Measurements from ENCODE around the gene NOL12.

NOL12 gene

DNA sequence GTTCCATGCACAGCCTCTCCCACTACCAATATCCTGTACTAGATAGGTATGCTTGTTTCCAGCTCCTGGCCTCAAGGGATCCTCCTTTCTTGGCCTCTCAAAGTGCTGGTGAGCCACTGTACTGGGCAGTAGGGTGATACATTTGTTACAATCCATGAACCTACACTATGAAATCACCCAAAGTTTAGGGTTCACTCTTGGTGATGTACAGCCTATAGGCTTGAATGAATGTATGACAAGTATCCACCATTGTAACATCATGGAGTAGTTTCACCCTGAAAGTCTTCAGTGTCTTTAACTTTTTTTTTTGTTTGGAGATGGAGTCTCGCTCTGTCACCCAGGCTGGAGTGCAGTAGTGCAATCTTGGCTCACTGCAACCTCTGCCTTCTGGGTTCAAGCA is 42.5 kb downstream of the NOL12 start:
- TF ChIP-seq, protein P1, sequence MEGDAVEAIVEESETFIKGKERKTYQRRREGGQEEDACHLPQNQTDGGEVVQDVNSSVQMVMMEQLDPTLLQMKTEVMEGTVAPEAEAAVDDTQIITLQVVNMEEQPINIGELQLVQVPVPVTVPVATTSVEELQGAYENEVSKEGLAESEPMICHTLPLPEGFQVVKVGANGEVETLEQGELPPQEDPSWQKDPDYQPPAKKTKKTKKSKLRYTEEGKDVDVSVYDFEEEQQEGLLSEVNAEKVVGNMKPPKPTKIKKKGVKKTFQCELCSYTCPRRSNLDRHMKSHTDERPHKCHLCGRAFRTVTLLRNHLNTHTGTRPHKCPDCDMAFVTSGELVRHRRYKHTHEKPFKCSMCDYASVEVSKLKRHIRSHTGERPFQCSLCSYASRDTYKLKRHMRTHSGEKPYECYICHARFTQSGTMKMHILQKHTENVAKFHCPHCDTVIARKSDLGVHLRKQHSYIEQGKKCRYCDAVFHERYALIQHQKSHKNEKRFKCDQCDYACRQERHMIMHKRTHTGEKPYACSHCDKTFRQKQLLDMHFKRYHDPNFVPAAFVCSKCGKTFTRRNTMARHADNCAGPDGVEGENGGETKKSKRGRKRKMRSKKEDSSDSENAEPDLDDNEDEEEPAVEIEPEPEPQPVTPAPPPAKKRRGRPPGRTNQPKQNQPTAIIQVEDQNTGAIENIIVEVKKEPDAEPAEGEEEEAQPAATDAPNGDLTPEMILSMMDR (IDR thresholded peaks at IDR 0.05): no peak
- Histone ChIP-seq H3K9me3 (no peaks in the 10 kb centered on the region), H3K27ac (peak overlapping the region; percentile 62), H3K27me3 (no peaks in the 10 kb centered on the region), H3K4me1 (ENCODE audit: control insufficient read depth in 1 of 2, insufficient read depth in 1 of 2, low read depth in 1 of 2, low read length in 1 of 2) (peaks cover 39 to 45% of the 10 kb centered on the region in 2 experiments), H3K4me3 (ENCODE audit: low read depth in 1 of 2, low read length in 1 of 2) (no peak overlapping the region), H3K36me3 (no peaks in the 10 kb centered on the region)

DNA sequence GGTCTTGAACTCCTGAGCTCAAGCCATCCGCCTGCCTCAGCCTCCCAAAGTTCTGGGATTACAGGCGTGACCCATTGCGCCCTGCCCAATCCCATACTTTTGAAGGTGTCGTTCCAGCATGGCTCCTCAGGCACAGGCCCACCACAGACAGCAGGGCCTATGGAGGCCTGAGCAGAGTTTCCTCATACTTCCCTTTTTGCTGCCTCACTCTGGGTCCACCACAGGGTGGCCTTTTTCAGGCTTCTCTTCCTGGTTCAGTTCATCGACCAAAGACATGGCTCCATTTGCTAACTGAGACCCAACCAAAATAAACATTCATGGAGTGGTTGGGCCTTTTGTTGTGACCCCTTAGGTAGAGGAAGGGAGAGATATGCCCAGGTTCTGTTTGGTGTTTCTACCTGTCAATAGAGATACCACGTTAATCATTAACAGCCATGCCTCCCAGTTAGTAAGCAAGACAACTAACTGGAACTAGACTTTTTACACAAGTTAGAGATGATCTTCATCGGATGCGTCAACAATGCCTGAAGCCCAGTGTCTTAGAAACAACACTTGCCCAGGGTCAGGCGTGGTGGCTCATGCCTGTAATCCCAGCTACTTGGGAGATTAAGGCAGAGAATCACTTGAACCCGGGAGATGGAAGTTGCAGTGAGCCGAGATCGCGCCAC is 45.8 kb downstream of the NOL12 start:
- TF ChIP-seq, protein P1 (IDR thresholded peaks at IDR 0.05): peak; percentile 69
- H3K27ac ChIP-seq: peak overlapping the region; percentile 81
- peaks cover 41 to 49% of the 10 kb centered on the region in 2 experiments for H3K4me1 ChIP-seq (ENCODE audit: control insufficient read depth in 1 of 2, insufficient read depth in 1 of 2, low read depth in 1 of 2, low read length in 1 of 2)
- no peaks in the 10 kb centered on the region for H3K36me3 ChIP-seq
- no peaks in the 10 kb centered on the region for H3K27me3 ChIP-seq
- peak overlapping the region in 1 of 2 experiments; percentile 19 for H3K4me3 ChIP-seq (ENCODE audit: low read depth in 1 of 2, low read length in 1 of 2)
- no peaks in the 10 kb centered on the region for H3K9me3 ChIP-seq

DNA sequence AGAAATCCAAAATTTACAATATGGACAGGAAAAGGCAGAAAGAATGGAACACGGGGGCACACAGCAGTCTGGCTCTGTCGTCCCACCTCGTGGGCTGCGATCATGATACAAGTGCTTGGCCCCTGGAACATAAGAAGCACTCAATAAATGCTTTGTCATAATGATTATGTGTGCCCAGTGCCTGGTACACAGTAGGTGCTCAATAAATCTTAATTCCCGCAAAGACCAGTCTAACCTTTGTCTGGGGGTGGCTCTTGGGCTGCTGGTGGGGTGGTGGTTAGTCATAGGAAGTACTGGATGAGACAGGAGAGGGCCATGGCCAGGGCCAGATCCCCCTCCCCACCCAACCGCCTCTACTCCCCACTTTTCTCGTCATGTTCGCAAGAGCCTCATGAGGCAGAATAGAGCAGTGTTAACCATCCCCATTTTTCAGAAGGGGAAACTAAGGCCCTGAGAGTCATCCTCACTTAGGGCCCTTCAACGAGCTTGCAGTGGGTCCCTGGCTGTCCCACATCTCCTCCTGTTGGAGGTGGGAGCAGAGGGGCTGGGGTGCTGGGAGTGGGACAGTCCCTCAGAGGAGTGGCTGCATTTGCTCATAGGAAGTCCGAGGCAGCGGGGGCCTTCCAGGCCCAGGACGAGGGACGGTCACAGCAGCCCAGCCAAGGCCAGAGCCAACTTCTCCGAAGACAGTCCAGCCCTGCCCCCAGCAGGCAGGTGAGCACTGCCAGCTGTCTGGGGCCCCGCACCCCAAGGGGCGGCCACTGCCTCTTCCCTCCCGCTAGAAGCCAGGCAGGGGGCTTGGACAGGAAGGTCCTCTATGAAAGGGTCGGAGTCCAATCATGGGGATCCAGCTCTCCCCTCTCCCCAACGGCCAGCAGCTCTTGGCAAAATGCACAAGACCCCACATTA is 46.8 kb downstream of the NOL12 start:
- H3K4me3 ChIP-seq (ENCODE audit: low read depth in 1 of 2, low read length in 1 of 2): no peak overlapping the region
- peak overlapping the region; percentile 81 for H3K27ac ChIP-seq
- no peaks in the 10 kb centered on the region for H3K36me3 ChIP-seq
- H3K4me1 ChIP-seq (ENCODE audit: control insufficient read depth in 1 of 2, insufficient read depth in 1 of 2, low read depth in 1 of 2, low read length in 1 of 2): peaks cover 46 to 52% of the 10 kb centered on the region in 2 experiments
- no peaks in the 10 kb centered on the region for H3K27me3 ChIP-seq
- no peaks in the 10 kb centered on the region for H3K9me3 ChIP-seq
- TF ChIP-seq, protein P1 (IDR thresholded peaks at IDR 0.05): no peak

DNA sequence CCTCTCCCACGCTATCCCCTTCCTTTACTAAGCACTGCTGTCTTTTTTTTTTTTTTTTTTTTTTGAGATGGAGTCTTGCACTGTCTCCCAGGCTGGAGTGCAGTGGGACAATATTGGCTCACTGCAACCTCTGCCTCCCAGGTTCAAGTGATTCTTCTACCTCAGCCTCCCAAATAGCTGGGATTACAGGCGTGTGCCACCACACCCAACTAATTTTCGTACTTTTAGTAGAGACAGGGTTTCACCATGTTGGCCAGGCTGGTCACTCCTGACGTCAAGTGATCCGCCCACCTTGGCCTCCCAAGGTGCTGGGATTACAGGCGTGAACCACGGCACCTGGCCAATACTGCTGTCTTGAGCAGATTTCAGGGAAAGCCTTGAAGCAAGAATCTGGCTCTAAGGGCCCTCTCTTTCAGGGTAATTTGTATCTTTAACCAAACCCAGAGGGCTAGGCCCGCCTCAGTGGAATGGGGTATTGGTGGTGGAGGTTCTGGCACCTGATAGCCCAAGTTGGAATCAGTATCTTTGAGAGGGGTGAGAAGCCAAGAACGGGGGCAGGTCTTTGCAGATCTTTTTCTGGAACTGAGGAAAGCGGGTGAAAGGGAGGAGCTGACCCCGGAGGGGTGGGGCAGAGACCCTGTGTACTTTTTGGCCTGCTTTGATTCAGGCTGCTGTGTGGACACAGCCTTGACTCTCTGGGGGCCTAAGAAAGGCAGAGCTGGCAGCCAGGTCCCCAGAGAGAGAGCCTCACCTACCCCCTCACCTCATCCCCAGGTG is 47.7 kb downstream of the NOL12 start:
- H3K9me3 ChIP-seq: no peaks in the 10 kb centered on the region
- H3K4me3 ChIP-seq (ENCODE audit: low read depth in 1 of 2, low read length in 1 of 2): no peak overlapping the region
- TF ChIP-seq, protein P1 (IDR thresholded peaks at IDR 0.05): no peak
- no peak overlapping the region for H3K27ac ChIP-seq
- H3K36me3 ChIP-seq: no peaks in the 10 kb centered on the region
- no peaks in the 10 kb centered on the region for H3K27me3 ChIP-seq
- peaks cover 46 to 52% of the 10 kb centered on the region in 2 experiments for H3K4me1 ChIP-seq (ENCODE audit: control insufficient read depth in 1 of 2, insufficient read depth in 1 of 2, low read depth in 1 of 2, low read length in 1 of 2)

DNA sequence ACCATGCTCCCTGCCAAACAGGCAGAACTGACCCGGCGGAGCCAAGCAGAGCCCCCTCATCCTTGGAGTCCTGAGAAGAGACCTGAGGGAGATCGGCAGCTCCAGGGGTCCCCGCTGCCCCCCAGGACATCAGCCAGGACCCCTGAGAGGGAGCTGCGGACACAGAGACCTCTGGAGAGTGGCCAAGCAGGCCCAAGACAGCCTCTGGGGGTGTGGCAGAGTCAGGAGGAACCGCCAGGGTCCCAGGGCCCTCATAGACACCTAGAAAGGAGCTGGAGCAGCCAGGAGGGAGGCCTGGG is 48.2 kb downstream of the NOL12 start:
- H3K4me1 ChIP-seq (ENCODE audit: control insufficient read depth in 1 of 2, insufficient read depth in 1 of 2, low read depth in 1 of 2, low read length in 1 of 2): peaks cover 51 to 57% of the 10 kb centered on the region in 2 experiments
- H3K27me3 ChIP-seq: no peaks in the 10 kb centered on the region
- no peaks in the 10 kb centered on the region for H3K36me3 ChIP-seq
- no peak overlapping the region for H3K4me3 ChIP-seq (ENCODE audit: low read depth in 1 of 2, low read length in 1 of 2)
- TF ChIP-seq, protein P1 (IDR thresholded peaks at IDR 0.05): no peak
- no peaks in the 10 kb centered on the region for H3K9me3 ChIP-seq
- H3K27ac ChIP-seq: no peak overlapping the region
